Hematopoietic multipotent progenitor cell (in vitro differentiated cells): ENCODE data around the gene USHBP1. TPM values are rescaled to one million over a fixed set of nuclear protein-coding genes. Genes with fewer than 3 reads are reported as not detected.

ENCODE experiments used
- DNase-seq, 3 donors: peaks; one replicate each; pipeline ENCODE4 v3.0.0-alpha.2; 2011 to 2015; ENCODE audit warnings: low read depth in 2 of 3, low spot score in 2 of 3
- total RNA-seq: library from RNA; depleted of rRNA; stranded (reverse); fragments of >200 nt; gene quantifications from one replicate; pipeline ENCODE4 v1.2.3, GENCODE V29; 2012

The USHBP1 gene
- total RNA-seq, 1 donor = 0.27 TPM

DNA sequence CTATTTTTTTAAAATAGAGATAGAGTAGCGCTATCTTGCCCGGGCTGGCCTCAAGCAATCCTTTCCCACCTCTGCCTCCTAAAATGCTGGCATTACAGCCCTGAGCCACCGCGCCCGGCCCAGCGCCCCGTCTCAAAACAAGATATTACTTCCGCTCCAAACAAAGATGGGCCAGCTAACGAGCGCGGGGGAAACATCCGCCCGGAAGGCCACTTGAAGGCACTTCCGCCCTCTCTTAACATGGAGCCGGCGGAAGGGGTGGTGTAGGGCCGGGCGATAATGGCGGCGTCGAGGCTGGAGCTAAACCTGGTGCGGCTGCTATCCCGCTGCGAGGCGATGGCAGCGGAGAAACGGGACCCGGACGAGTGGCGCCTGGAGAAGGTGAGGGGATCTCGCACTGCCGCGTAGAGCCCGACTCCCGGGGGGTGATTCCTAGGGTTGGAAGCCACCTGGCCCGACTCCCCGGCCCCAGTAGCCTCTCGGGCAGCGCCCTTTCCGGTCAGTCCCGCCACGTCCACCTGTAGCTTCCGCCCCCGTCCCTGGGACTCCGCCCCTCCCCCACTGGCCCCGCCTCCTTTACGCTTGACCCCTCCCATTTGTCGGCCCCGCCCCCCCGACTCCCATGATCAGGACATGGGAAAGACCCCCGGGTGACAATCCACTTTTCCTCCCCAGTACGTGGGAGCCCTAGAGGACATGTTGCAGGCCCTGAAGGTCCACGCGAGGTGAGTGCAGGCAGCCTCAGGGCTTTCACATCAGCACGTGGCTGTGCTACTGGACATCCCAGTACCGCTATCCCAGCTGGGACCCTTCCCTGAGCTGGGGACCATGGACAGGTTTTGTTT lies 49.2 kb downstream of the USHBP1 start, which contains the start of gene USE1:
TSS of gene USE1 (plus strand) at position 231 of the 845 bp plus-strand sequence. CDS start at position 280, 49 bp downstream.
- DNase-seq = peak; percentile 75 to 97 (median 93)

DNA sequence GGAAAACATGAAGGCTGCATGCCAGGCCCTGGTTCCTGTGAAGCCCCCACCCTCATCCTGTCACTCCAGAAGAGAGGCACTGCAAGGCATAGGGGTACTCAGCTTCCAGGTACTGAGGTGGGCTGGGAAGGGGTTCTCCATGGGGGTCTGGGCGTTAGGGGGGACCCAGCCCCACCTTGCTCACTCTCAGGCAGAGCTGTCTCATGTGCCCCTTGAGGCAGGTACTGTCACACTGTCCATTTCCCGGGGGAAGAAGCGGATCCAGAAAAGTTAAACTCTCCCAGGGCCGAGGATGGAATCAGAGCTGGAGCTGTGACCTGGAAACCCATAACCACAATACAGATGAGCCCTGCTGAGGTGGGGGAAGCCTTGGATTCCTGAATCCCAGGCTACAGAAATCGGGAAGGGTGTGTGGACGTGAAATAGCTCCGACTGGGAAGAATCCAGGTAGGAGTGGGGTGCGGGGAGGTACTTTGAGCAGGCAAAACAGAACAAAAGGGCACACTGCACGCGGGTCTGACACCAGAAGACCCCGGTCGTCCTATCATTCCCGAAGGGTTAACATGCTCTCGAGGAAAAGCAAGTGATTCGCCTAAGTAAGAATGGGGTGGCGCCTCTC lies 49.9 kb downstream of the USHBP1 start:
- DNase-seq = no peak

DNA sequence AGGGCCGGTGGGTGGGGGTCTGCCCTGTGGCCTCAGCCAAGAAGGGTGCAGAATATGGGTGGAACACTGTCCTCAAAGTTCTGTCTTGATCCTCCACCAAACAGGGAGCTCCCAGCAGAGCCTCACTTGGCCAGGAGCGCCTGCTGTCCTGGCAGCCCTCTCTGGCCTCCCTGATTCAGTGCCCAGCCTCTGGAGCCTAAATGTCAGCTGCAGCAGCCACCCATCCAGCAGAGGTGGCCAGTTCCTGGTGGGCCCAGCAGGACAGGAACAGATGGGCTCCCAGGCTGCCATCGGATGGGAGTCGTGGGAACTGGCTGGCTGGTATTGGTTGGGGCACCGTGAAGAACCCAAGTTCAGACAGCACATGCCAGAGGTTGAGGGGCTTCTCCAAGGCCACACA lies 51.2 kb downstream of the USHBP1 start:
- DNase-seq = no peak

DNA sequence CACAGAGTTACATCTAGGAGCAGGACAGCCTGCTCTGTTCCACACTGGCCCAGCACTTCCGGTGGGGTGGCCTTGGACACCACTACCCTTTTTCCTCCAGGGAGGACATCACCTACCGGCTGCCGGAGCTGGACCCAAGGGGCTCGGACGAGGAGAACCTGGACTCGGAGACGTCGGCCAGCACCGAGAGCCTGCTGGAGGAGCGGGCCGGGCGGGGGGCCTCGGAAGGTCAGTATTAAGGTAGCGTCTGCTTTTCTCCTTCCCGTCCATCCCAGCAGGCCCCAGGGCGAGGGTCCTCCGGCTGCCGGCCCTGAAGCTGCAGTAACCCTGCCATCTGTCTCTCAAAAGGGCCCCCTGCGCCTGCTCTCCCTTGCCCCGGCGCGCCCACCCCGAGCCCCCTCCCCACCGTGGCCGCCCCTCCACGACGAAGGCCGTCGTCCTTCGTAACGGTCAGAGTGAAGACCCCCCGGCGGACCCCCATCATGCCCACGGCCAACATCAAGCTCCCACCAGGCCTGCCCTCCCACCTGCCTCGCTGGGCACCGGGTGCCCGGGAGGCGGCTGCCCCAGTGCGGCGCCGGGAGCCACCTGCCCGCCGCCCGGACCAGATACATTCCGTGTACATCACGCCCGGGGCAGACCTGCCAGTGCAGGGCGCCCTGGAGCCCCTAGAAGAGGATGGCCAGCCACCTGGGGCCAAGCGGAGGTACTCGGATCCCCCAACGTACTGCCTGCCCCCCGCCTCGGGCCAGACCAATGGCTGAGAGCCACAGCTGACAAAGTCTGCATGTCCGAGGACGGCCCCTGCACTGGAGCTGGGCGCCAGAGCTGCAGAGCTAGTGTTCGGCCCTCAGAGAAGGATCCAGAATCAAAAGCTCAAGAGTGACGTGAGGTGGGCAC lies 52.7 kb downstream of the USHBP1 start:
- no peak for DNase-seq

DNA sequence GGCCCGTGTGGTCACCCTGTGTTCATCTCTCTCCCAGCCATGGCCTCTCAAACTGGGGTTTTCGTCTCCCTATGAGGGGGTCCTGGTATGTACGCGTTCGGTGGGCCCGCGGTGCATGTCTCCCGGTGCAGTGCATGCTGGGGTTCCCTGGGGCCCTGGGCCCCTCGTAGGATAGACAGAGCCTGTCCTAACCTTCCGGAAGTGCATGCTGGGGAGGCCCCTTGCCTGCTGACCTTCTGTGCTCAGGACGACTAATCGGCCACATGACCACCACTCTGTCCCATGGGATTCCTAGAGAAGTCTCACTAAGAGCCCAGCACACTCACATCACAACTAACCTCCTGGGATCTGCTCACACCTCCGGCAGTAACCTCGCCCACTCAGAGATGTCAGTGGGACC lies 54.2 kb downstream of the USHBP1 start:
- no peak for DNase-seq

DNA sequence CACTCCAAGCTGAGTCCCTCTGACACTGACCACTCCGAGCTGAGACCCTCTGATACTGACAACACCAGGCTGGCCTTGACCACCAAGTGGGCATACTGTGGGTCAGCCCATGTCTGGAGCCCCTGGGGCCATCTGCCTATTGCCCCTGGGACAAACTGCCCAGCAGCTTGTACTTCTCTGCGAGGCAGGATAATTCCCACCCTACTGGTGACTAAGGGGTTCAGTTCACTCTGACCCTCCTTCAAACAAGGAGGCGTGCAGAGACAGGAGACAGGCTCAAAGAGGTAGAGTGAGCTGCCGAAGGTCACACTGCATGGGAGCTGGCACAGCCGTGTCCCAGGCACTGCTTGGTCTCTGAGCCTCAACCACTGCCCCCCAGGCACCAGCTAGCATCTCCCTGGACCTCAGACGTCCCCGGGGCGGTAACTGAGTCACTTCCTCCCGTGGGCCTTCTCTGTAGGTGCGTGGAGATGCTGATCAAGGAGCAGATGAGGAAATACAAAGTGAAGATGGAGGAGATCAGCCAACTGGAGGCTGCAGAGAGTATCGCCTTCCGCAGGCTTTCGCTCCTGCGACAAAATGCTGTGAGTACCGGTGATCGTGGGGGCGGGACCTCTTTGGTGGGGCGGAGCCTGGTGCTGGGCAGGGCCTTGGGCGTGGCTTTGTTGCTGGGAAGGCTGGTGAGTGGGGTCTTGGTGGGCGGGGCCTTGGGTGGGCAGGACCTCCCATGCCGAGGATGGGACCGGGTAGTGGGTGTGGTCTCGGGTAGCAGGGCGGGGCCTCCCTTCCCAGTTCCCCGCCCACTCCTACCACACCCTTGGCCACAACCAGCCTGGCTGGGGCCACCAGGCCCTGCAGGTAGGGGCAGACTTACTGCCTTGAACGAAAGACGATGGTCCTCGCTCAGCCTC lies 55.2 kb downstream of the USHBP1 start:
- DNase-seq = peak in 2 of 3 donors; percentile 59 to 76

DNA sequence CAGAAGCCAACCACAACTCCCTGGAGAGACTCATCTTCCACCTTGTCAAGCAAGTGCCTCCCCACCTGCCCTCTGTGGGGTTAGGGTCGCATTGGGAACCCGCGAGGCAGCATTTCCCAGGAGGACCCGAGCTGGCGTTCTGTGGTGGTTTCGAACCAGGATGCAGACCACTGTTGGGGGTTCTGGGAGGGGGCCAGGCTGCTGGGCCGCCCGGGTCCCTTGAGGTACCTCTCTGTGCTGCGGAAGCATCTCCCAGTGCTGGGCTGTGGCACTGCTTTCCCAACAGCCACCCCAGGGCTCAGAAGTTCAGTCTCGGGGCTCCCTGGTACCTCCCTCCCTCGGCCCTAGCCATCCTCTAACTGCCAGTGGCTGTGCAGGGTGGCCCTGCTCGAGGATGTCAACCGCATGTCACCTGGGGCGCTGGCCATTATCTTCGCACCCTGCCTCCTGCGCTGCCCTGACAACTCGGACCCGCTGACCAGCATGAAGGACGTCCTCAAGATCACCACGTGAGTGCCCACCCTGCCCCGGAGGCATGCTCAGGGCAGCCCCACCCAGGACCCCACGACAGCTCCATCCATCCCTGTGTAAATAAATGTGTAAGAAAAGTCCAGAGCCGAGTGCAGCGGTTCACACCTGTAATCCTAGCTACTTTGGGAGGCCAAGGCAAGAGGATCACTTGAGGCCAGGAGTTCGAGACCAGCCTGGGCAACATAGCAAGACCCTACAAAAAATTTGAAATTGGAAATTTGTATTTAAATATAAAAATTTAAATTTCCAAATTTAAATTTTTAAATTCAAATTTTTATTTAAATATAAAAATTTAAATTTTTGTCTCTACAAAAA lies 57.6 kb downstream of the USHBP1 start:
- no peak for DNase-seq

DNA sequence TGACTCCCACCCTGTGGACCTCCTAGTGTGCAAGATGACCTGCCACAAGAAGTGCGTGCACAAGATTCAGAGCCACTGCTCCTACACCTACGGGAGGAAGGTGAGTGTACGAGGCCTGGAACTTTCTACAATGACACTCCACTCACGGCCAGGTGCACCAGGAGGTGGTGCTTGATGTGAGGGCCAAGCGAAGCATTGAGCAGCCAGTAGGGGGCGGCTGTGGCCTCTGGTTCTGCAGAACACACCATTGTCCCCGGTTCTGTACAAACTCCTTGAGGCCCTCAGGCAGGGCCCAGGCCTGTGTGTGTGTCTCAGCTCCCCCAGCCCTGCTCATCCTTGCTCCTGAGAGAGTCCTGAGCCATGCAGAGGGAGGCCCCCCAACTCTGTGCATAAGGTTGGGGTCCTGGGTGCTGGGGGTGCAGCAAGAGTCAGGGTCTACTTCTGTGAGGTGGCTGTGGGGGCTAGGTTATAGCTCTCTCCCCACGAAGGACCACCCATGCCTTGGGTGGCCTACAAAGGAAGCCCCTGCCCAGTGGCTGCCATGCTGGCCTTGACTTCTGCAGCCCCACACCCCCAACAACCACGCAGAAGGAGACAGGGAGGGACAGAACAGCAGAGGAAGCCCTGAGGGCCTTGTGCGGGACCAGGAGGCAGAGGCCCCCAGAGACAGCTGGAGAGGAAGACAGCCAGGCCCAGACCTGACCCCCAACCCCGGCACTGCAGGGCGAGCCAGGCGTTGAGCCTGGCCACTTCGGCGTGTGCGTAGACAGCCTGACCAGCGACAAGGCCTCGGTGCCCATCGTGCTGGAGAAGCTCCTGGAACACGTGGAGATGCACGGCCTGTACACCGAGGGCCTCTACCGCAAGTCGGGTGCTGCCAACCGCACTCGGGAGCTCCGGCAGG lies 59.1 kb downstream of the USHBP1 start:
- DNase-seq = peak in 2 of 3 donors; percentile 42 to 43

DNA sequence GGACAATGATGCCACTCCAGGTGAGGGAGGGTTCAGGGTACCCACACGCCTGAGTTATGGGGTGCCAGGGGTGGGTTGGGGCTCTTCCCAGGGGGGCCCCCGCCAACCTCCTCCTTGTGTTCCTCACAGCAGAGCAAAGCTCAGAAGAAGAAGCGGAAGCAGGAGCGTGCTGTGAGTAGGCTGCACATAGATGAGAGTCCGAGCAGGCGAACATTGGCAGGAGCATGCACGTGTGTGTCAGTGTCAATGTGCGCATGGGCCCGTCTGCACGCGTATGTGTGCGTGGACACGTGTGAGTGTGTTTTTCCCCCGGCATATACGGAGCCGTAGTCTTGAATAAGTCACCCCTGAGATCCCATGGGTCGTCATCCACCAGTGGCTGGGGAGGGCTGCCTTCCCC lies 61.8 kb downstream of the USHBP1 start:
- no peak for DNase-seq

DNA sequence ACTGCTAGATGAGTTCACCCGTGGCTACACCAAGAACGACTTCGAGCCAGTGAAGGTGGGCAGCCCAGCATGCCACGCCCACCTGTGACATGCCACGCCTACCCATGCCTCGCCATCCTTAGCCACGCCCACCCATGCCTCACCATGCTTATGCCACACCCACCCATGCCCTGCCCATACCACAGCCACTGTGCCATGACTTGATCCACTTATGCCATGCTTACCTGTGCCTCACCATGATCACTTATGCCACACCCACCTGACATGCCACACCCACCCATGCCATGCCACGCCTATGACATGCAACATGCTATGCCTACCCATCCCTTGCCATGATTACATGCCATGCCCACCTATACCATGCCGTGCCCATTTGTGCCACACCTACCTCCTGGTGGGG lies 62.3 kb downstream of the USHBP1 start:
- DNase-seq = peak in 1 of 3 donors; percentile 20

DNA sequence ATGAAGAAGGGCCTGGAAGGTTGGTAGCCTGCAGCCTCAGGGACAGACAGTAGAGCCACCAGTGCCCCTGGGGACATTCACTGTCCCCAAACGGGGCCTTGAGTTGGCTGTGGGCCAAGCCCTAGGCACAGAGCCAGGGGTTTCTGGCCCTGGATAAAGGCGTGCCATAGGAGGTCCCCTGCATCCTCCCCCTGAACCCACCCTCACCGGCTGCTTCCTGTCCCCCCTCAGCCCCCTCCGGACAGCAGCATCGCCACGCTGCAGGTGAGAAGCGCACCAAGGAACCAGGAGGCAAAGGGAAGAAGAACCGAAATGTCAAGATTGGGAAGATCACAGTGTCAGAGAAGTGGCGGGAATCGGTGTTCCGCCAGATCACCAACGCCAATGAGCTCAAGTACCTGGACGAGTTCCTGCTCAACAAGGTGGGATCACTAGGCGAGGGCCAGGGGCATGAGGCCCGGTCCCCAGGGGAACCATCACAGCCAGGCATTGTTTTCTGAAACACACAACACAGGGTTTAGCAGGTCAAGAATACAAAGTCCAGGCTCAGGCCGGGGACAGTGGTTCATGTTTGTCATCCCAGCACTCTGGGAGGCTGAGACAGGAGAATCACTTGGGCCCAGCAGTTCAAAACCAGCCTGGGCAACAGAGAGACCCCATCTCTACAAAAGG lies 64.0 kb downstream of the USHBP1 start:
- no peak for DNase-seq

Other genes with a start within 250 kb of the USHBP1 start
- 0.81 TPM for gene CPAMD8, start 237.9 kb downstream of the USHBP1 start, total RNA-seq
- gene HAUS8, start 189.3 kb downstream of the USHBP1 start, total RNA-seq = 1.6 TPM
- 158 TPM for gene MYO9B, start 189.0 kb downstream of the USHBP1 start, total RNA-seq
- 50.4 TPM for gene USE1, start 49.4 kb downstream of the USHBP1 start, total RNA-seq
- 2.4 TPM for gene OCEL1, start 38.5 kb downstream of the USHBP1 start, total RNA-seq
- gene NR2F6, start 18.8 kb downstream of the USHBP1 start, total RNA-seq = 10.8 TPM
- gene BABAM1, start 2.7 kb upstream of the USHBP1 start, total RNA-seq = 79.2 TPM
- gene ANKLE1, start 17.2 kb upstream of the USHBP1 start, total RNA-seq = 7.3 TPM
- gene ABHD8, start 38.7 kb upstream of the USHBP1 start, total RNA-seq = 19.4 TPM
- gene MRPL34, start 41.1 kb upstream of the USHBP1 start, total RNA-seq = 44.4 TPM
- gene DDA1, start 44.8 kb upstream of the USHBP1 start, total RNA-seq = 12.4 TPM
- 7.8 TPM for gene ANO8, start 70.1 kb upstream of the USHBP1 start, total RNA-seq
- 31.2 TPM for gene GTPBP3, start 72.8 kb upstream of the USHBP1 start, total RNA-seq
- gene PLVAP, start 112.6 kb upstream of the USHBP1 start, total RNA-seq = 0.81 TPM
- gene CCDC194, start 129.5 kb upstream of the USHBP1 start, total RNA-seq = 0.27 TPM
- gene BST2, start 140.9 kb upstream of the USHBP1 start, total RNA-seq = 176 TPM
- 43.6 TPM for gene MVB12A, start 155.3 kb upstream of the USHBP1 start, total RNA-seq
- under 0.01 TPM for gene TMEM221, start 183.9 kb upstream of the USHBP1 start, total RNA-seq
- gene NXNL1, start 196.2 kb upstream of the USHBP1 start, total RNA-seq = not detected
- gene SLC27A1, start 205.8 kb upstream of the USHBP1 start, total RNA-seq = 27.5 TPM
- 105 TPM for gene PGLS, start 246.9 kb upstream of the USHBP1 start, total RNA-seq